Femur (tissue), 1 donor: ENCODE data around the gene KLF15.
A peak's percentile ranks its signal among the peaks of the same experiment; 100 is the strongest.

Experiments
- DNase-seq: peaks from one replicate; pipeline ENCODE4 v3.0.0-alpha.2; 2017

Gene KLF15

DNA sequence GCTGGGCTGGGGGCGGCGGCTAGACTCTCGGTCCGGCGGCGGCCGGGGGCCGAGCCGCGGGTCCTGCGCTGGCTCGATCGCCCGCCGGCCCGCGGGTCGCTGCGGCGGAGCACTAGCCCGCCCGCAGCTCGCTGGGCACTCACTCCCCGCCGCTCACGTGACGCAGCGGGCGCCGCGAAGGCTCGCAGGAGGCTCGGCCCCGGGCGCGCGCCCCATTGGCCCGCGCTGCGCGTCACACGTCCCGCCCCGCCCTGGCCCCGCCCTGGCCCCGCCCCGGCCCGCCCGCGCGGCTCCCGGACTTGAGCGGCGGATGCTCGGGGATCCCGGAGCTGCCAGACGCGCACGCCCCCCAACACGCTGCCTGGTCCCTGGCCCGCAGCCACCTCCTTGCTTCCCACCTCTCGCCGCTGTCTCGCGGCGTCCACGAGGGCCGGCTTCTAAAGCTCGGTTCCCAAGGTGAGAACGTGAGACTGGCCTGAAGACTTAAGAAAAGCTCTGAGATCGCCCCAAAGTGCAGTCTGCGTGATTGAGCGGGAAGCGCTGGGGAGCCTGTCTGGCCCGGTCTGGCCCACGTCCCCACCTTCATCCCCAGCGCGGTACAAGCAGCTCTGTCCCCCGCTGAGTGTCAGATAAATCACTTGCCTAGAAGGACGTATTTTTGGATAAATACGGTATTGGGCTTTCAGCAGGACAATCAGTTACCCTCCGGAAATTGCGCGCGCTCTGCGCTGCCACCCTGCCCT, at the start of gene KLF15:
KLF15 (minus strand) TSS at position 114 of the 743 bp plus-strand sequence. CDS start 4,486 bp downstream, outside the sequence.
- peak; percentile 92 for DNase-seq

DNA sequence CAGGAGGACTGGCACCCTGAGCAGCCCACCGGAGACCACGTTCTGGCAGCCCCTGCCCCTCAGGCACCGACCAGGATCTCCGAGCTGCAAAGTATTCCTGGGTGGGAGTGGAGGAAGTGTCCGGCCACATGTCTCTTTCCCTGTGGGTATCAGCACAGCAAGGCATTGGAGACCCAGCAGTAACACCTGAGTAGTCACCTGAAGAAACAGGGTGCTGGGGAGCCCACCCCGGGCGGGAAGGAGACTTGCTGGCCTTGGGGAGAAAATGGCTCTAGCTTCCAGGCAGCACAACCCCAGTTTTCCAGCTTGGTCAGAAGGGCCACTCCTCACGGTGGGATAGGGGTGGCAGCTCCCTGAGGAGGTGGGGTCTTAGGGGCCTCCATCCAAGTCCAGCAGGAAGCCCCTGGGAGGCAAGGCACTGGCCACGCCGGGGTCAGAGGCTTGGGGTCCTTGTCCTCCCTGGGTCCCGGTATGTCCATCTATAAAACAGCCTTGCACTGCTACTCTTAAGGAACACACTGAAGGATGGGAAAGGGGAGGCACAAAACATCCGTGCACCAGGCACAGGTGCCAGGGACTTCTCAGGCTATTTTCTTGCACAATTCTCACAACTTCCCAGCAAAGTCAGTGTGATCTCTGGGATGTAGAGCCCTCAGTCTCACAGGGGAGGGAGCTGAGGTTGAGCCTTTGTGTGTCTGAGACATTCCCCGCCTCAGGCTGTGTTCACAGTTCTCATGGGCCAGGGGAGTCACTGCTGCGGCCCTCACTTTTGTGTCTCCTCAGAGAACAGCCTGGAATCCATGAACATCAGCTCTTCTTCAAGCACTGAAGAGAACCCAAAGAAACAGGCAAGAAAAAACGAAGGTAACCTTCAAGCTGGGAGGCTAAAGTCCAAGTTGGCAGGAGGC, 49.4 kb upstream of the KLF15 start:
- DNase-seq: no peak

DNA sequence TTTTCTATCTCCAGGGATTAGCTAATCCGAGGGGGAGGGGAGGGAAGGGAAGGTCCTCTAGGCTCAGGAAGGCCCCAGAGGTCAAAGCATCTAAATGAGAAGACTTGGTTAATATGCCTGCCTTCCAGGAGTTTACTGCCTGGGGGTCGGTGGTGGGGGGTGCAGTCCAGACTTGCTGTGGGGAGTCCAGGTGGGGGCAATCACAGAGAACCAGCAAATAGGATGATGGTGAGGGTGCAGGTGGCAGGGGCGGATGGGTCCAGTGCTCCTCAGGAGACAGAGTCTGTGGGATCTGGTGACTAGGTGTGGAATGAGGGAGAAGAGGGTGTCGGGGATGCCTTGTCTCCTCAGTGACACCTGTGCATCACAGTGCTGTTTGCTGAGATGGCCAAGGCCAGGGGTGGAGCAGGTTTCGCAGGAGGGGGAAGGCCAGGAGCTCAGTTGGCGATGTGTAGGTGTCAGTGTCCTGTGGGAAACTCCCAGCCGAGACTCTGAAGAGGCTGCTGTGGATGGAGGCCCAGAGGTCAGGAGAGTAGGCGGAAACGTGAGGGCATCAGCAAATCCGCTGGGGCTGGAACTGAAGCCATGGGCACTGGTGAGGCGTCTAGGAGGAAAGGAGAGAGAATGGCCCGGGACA, 45.6 kb upstream of the KLF15 start:
- no peak for DNase-seq

DNA sequence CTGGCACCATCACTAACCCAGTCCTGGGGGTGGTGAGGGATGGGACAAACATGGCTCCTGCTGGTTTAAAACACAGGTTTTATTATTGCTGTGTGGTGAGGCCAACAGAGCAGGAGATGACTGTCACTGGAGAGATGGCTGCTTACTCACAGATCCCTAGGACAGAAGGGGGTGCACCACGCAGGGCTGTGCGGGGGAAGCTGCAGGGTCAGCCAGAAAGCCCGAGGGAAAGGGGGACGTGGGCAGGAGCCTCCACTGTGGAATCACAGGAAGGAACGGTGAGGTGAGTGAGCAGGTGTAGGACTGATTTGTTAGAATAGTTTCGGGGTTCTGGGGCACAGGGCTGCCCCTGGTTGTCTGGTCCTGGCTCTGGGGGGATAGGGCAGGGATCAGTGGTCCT, 45.0 kb upstream of the KLF15 start:
- no peak for DNase-seq

DNA sequence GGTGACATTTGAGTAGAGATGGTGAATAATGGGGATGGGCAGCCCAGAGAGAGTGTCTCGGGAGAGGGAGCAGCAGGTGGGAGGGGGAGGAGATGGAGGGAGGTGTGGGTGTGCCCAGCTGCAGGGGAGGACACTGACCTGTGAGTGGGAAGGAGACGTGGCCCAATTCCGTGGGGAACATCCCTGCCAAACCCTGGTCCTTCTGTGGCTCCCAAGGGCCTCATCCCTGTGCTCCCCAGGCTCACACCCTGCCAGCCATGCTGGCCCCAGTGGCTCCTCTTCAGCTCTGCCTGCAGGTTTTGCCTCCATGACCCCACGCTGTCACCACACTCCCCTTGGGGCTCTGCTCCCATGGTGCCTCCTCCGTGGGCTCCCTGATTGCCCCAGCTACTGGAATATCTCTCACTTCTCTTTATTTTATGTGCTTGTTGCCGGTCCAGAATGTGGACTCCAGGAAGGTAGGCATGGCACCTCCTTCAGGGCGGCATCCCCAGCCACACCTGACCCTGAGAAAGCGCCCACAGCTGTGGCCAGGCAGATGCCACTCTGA, 44.5 kb upstream of the KLF15 start:
- no peak for DNase-seq

DNA sequence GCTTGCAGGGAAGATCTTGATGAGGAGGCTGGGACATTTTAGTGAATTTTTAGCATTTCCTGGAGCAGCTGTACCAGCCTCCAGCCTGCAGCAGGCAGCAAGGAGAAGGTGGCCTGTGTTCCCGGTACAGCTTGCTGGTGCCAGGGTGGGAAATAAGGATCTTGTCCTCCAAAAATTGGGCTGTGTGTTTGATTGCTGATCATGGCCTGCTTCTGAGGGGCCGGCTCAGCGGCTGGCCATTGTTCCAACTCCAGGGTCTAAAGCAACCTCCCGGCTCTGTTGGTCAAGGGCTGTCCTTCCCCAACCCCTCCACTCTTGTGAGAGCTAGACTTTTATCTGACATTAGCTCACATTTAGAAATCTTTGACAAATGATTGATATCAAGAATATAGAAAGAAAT, 42.5 kb upstream of the KLF15 start:
- no peak for DNase-seq

DNA sequence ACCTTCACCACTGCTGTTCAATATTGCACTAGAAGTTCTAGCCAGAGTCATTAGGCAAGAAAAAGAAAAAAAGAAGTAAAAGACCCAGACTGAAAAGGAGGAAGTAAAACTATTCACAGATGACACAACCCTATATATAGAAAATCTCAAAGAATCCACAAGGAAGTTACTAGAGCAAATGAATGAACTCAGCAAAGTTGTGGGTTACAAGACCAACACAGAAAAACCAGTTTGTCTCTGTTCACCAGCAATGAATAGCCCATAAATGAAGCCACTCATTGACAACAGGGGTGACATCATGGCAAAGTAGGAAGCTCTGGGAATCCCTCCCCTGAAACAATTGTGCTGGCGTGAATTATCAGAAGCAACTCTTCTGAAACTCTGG, 42.1 kb upstream of the KLF15 start:
- DNase-seq: no peak

DNA sequence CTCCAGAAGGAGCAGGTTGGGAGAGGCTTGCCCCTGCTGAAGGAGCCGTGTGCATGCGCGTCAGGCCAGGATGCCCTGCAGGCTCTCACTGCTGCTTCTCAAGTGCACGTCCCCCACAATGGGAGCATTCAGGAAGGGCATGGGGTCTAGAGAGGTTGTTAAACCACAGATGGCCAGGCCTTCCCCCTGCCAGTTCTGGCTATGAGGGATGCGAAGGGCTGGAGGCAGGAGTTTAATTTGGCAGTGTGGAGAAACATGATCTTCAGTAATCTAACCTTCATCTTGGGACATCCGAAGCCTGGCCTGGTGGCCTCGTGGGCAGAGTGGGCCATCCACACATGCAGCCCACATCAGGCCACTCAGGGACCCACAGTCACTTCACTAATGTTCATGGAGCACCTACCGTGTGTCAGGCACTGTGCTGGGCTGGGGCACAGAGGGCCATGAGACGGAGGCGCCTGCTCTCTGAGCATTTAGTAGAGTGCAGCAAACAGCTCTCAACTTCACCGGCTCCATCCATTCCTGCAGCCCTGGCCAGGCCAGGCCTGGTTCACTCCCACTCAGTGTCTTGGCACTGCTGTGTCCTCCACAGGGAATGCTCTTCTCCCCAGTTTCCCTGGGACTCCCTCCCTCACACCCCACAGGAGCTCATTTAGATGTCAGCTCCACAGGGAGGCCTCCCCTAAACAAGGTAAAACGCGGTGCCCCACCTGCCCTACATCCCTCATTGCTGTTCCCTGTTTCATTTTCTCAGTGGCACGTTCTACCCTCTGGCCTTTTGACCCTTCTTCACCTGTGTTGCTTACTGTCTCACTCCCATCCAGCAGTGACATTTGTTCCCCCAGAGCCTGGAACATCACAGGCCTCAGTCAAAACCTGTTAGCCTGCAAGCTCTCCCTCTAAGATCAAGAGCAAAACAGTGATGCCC, 41.5 kb upstream of the KLF15 start:
- no peak for DNase-seq

DNA sequence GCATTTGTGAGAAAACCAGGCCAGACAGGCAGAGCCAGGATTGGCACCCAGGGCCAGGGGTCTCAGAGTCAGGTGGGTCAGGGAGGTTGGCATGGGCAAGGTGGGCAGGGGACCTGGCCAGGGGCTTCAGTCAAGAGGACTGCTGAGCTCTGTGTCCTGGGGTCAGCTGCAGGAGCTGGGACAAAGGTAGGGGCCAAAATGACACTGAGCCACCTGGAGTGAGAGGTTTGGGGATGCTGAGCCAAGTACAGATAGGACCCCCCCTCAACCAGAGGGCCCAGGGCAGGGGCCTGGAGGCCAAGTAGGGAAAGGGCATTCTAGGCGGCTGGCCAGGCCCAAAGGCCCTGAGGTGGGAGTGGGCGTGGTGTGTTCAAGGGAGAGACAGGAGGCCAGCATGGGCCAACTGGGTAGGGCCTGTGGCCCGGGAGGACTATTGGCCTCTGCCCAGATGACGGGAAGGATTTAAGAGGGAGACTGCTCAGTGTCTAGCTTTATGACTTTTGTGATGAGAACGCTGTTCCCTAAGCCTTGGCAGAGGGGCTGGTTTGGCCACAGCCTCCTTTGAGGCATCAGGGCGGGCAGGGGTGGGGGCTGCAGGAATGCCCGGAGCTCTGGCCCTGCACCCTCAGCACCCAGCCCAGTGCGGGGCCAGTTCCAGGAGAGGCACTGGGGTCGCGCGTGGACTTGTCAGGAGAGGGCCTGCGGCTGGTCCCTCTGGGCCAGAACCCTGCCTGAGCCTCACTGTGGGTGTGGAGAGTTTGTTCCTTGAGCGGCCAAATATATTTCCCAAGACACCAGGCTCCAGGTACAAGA, 40.6 kb upstream of the KLF15 start:
- no peak for DNase-seq

DNA sequence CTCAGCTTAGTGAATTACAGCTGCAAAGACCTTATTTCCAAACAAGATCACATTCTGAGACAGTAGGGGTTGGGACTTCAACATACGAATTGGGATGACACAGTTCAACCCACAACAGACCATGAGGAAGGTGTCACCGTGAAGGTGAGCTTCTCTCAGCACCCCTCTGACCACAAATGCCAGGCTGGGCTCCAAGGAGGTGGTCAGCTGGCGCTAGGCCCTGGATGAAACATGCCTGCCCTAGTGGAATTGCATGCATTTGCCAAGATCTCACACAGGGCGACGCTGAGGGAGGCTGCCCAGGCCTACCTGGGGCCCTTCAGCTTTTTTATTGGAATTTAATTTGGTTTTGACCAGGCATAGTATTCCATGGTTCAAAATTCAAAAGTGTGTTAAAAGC, 39.3 kb upstream of the KLF15 start:
- no peak for DNase-seq

DNA sequence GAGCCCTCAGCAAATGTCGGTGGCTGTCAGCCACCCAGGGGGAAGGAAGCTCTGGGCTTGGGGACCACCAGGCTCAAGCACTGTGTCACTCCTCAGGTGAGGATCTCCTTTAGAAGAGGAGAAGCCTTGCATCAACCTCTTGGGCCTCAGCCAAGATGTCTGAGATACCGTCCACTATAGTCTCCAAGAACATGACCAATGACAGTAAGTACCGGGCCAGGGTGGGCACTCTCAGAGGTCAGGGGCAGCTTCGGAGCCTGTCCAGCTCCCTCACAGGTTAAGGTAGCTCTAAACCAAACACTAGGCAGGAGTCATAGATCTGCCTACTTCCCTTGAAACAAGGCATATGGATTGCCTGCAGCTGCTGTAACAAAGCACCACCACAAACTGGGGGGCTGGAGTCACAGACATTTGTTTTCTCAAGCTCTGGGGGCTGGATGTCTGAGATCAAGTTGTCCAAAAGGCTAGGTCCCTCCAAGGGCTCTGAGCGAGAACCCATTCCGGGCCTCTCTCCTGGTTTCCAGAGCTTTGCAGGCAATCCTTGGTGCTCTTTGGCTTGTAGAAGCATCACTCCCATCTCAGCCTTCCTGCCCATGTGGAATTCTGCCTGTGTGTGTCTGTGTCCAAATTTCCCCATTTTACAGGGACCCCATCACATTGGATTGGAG, 38.8 kb upstream of the KLF15 start:
- no peak for DNase-seq

DNA sequence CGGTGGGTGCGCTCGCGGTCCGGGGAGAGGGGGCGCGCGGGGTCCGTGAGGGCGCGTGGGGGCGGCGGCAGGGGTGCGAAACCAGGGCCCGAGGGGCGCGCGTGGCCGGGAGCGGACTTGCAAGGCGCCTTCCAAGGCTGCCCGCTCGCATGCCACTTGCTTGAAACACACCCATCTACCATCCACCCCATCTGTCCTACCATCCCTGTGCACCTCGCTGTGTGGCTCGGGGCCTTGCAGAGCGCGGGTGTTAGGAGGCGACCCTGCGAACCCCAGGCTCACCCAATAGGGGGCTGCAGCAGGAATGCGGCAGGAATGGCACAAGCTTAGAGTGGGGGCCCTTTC, 37.7 kb upstream of the KLF15 start:
- DNase-seq: no peak

DNA sequence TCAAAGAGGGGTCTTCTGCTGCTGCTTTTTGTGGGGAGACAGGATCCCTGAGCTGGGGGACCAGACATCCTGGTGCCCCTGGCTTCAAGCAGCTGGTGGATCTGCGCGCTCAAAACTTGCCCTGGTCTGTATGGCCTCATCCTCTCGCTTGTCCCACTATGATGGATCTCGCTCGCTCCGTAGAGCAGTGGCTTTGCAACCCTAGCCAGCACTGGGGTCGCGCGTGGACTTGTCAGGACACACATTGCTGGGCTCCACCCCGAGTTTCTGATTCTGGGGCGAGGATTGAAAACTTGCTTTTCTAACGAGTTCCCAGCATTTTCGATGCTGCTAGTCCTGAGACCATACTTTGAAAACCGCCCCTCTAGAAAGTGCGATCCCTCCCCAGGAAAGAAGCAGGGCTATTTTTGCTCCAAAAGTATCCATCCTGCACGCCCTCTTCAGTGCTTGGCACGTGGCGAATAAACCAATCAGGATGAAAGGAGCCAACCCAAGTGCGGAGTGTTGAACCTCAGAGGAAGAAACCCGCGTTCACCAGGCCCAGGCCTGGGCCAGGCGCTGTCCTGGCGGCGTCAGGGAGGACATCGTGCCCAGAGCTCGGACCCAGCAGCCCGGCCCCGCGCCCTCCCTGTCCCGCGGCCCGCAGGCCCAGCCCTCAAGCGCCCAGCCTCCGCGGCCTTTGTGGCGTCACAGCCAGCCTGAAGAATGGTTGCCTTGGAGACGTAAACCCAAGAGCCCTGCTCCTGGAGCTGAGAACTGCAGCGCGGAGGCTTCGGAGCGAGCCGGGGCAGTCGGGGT, 37.2 kb upstream of the KLF15 start, which contains the start of gene CFAP100:
CFAP100 (plus strand) TSS at position 731 of the 798 bp plus-strand sequence. CDS start 1,092 bp downstream, outside the sequence.
- DNase-seq: peak; percentile 65

DNA sequence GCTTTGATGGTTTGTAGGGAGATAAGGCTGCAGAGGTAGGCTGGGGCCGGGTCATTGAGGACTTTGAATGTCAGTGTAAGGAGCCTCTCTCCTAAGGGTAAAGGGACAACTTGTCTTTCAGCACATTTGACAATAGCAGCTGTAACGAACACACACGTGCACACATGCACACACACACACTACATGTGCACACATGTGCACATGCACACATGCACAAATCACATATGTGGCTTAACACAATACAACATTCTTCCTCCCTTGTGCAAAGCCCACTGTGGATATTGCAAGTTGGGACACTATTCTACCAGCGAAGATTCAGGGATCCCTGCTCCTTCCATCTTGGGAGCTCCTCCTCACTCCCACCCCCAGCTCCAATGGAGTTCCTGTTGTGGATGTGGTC, 36.4 kb upstream of the KLF15 start:
- no peak for DNase-seq

DNA sequence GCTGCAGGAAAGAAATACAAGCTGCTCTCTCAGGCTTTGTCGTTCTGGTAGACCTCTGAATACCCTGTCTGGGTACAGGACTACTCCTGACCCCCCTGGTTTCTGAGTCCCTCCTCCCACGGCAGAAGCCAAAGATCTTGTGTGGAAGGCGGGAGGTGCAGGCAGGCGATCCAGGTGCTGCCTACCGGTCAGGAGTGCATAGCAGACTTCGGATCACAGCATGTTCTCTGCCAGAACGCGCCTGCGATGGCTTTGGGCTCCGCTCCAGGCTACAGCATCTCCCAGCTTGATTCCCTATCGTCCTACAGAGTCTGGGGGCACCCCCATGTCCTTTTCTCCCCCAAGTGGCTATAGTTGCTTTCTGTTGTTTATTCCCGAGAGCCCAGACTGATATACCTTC, 35.0 kb upstream of the KLF15 start:
- DNase-seq: no peak

DNA sequence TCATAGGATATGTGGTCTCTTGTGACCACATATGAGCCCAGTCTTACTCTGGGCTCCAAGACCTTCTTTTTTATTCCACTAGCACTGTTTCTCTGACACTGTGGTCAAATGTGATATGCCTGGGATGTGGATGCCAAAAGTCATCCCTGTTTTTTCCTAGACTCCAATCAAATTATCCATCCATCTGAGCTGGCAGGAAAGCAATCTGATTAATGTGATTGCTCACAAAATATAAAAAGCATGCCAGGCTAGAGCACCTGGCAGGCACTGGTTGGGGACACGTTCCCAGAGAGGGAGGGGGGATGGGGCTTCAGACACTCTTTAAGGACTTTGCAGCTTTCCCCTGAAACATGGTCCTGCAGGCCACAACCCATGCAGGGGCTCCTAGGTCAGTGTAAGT, 34.4 kb upstream of the KLF15 start:
- no peak for DNase-seq

DNA sequence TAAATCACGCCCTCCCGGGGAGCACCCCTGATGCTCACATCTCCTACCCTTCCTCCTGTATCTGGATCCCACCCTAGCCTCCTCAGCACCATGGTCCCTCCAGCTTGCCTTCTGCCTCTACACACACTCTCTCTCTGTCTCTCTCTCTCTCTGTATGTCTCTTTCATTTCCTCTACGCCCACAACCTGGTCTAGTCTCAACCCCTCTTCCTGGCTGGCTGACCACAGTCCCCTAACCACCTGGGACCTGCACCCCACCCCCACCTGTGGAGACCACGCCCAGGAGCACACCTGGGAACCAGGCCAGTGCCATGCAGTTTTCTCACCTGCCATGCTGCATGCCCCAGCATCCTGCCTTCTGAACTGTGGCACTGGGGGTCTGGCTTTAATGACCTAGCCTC, 33.5 kb upstream of the KLF15 start:
- no peak for DNase-seq

DNA sequence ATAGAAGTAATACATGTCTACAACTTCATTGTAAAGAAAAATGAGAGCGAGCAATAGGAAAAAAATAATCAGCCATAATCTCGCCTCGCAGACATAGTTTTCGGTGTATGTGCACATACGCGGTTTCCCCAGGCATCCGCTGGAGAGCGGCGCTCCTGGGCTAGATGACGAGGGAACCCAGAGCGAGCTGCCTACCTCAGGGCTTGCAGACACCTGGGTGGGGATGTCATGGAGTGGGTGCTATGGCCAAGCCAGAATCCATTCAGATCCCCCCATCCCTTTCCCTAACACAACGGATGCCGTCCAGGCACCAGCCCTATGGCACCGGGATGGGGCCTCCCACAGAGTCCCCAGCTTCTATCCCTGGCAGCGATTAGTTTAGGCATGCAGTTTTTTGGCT, 33.0 kb upstream of the KLF15 start:
- no peak for DNase-seq

DNA sequence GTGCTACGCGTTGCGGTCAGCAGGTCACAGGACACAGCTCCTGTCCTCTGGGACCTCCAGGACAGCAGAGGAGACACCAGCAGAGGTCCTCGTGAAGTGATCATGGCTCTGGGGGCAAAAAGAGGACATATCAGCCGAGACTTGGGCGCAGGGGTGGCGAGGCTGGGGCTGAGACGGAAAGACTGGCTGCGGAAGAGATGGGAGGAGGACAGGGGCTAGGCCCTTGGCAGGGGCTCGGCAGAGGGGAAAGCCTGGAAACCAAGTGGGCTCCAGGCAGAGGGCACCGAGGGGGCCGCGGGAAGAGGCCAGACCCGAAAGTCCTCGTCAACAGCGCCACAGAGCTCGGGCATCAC, 32.6 kb upstream of the KLF15 start:
- DNase-seq: no peak
